H1 (cell line): ENCODE data around the gene CCDC88C. TPM values are rescaled to one million over a fixed set of nuclear protein-coding genes. Genes with fewer than 3 reads are reported as not detected.

Source experiments
- CTCF ChIA-PET: fragments of 300-600 bp; sonication (Branson Sonifier 250); formaldehyde crosslinking; loops from one replicate; lab custom pipeline; 2021; ENCODE audit not compliant: partially characterized antibody; lab: Charles Lee
- POLR2A ChIA-PET: fragments of 300-600 bp; sonication (Branson Sonifier 250); formaldehyde crosslinking; loops from one replicate; lab custom pipeline; 2021; ENCODE audit warnings: inconsistent platforms; ENCODE audit not compliant: partially characterized antibody; lab: Charles Lee
- DNase-seq, 2 experiments: peaks; one replicate each; pipeline versions ENCODE4 v3.0.0 to v3.0.0-alpha.2; 2010 to 2022; ENCODE audit warnings: low spot score in 2 of 2, low read depth in 1 of 2, mixed read lengths in 1 of 2
- FAIRE-seq: peaks from 2 replicates; lab custom pipeline; 2011; peaks lifted over from hg19 to GRCh38; lab: Jason Lieb, UNC
- H2AFZ ChIP-seq: 2 replicates; pipeline ENCODE4 v1.8.1; 2012; ENCODE audit warnings: low read length, inconsistent platforms
- H2AK5ac ChIP-seq: 2 replicates; pipeline ENCODE4 v1.6.1; 2013; ENCODE audit warnings: low read depth, low read length
- H2BK120ac ChIP-seq: replicated peaks from 2 replicates; pipeline ENCODE3; 2013; ENCODE audit warnings: low read depth, low read length, inconsistent platforms
- H2BK12ac ChIP-seq: 2 replicates; pipeline ENCODE4 v1.6.1; 2013; ENCODE audit warnings: low read depth, low read length
- H2BK15ac ChIP-seq: 2 replicates; pipeline ENCODE4 v1.6.1; 2013; ENCODE audit warnings: low read length
- H2BK20ac ChIP-seq: 2 replicates; pipeline ENCODE4 v1.6.1; 2013; ENCODE audit warnings: low read length
- H2BK5ac ChIP-seq: 2 replicates; pipeline ENCODE4 v1.6.1; 2013; ENCODE audit warnings: low read depth, low read length
- H3K14ac ChIP-seq: 2 replicates; pipeline ENCODE4 v1.6.1; 2013; ENCODE audit warnings: inconsistent platforms; ENCODE audit not compliant: insufficient read length
- H3K18ac ChIP-seq: 2 replicates; pipeline ENCODE4 v1.6.1; 2013; ENCODE audit warnings: low read length; ENCODE audit errors: extremely low read depth
- H3K23ac ChIP-seq: 2 replicates; pipeline ENCODE4 v1.6.1; 2013; ENCODE audit warnings: inconsistent platforms; ENCODE audit not compliant: insufficient read length
- H3K23me2 ChIP-seq: 2 replicates; pipeline ENCODE4 v1.6.1; 2013; ENCODE audit warnings: low read depth, low read length
- H3K27ac ChIP-seq: 2 replicates; pipeline ENCODE4 v1.6.1; 2011; ENCODE audit warnings: low read depth, low read length, inconsistent platforms
- H3K27me3 ChIP-seq, 4 experiments: replicated peaks in 1 of 4; 1 replicate in 1 of 4; 2 replicates in 3 of 4; pipeline versions ENCODE4 v1.6.1 to v1.8.1; 2011 to 2013; ENCODE audit warnings: low read length in 3 of 4, mild to moderate bottlenecking in 3 of 4, inconsistent platforms in 2 of 4, mixed read lengths in 2 of 4, moderate library complexity in 1 of 4; ENCODE audit not compliant: control insufficient read depth in 3 of 4, insufficient read depth in 3 of 4; ENCODE audit errors: extremely low read depth in 1 of 4
- H3K36me3 ChIP-seq, 4 experiments: 2 replicates each; pipeline versions ENCODE4 v1.6.1 to v1.8.1; 2011 to 2013; ENCODE audit warnings: mild to moderate bottlenecking in 4 of 4, low read length in 3 of 4, moderate library complexity in 2 of 4, control low read depth in 1 of 4, inconsistent platforms in 1 of 4; ENCODE audit not compliant: insufficient read depth in 4 of 4, control insufficient read depth in 2 of 4
- H3K4ac ChIP-seq: replicated peaks from 2 replicates; pipeline ENCODE3; 2013; ENCODE audit warnings: low read length, low read depth, mixed read lengths, inconsistent platforms; ENCODE audit not compliant: insufficient read length
- H3K4me1 ChIP-seq, 4 experiments: replicated peaks in 1 of 4; 1 replicate in 1 of 4; 2 replicates in 3 of 4; pipeline versions ENCODE4 v1.6.1 to v1.8.1; 2011 to 2013; ENCODE audit warnings: low read length in 3 of 4, inconsistent platforms in 2 of 4, mixed read lengths in 1 of 4; ENCODE audit not compliant: insufficient read depth in 4 of 4, control insufficient read depth in 3 of 4
- H3K4me2 ChIP-seq, 2 experiments: 2 replicates each; pipeline versions ENCODE4 v1.6.1 to v1.8.1; 2011 to 2013; ENCODE audit warnings: low read depth in 2 of 2, low read length in 2 of 2, control low read depth in 1 of 2, inconsistent platforms in 1 of 2, mild to moderate bottlenecking in 1 of 2; ENCODE audit not compliant: insufficient read depth in 1 of 2
- H3K4me3 ChIP-seq, 4 experiments: fragments of 200-600, 300-600 bp in 1 of 4; sonication (generic), shearing (Covaris generic), sonication (Bioruptor Twin) in 1 of 4; 2 replicates each; pipeline versions ENCODE4 v1.5.1 to v1.8.1; 2011 to 2016; ENCODE audit warnings: low read length in 4 of 4, low read depth in 3 of 4, control low read depth in 2 of 4, inconsistent platforms in 2 of 4, mild to moderate bottlenecking in 2 of 4, mixed read lengths in 1 of 4, moderate library complexity in 1 of 4; ENCODE audit not compliant: insufficient read depth in 2 of 4; ENCODE audit errors: extremely low read depth in 1 of 4
- H3K56ac ChIP-seq: replicated peaks from 2 replicates; pipeline ENCODE3; 2013; ENCODE audit warnings: low read depth, mild to moderate bottlenecking, mixed read lengths, low read length, inconsistent platforms; ENCODE audit not compliant: insufficient read length
- H3K79me1 ChIP-seq: 2 replicates; pipeline ENCODE4 v1.6.1; 2013; ENCODE audit warnings: low read depth, low read length, control low read depth
- H3K79me2 ChIP-seq, 2 experiments: 2 replicates each; pipeline versions ENCODE4 v1.6.1 to v1.8.1; 2012 to 2013; ENCODE audit warnings: low read length in 2 of 2, mild to moderate bottlenecking in 2 of 2, inconsistent platforms in 1 of 2; ENCODE audit not compliant: insufficient read depth in 2 of 2, control insufficient read depth in 1 of 2
- H3K9ac ChIP-seq, 4 experiments: replicated peaks in 1 of 4; 1 replicate in 1 of 4; 2 replicates in 3 of 4; pipeline versions ENCODE4 v1.6.1 to v1.8.1; 2011 to 2013; ENCODE audit warnings: low read depth in 3 of 4, low read length in 3 of 4, control low read depth in 2 of 4, mild to moderate bottlenecking in 2 of 4, moderate library complexity in 2 of 4, inconsistent platforms in 1 of 4; ENCODE audit errors: extremely low read depth in 1 of 4
- H3K9me3 ChIP-seq, 2 experiments: 2 replicates each; pipeline versions ENCODE4 v1.6.1 to v1.8.1; 2012 to 2013; ENCODE audit warnings: mild to moderate bottlenecking in 2 of 2, moderate library complexity in 2 of 2, control low read depth in 1 of 2, inconsistent platforms in 1 of 2, low read depth in 1 of 2, low read length in 1 of 2, mixed read lengths in 1 of 2; ENCODE audit not compliant: insufficient read depth in 2 of 2
- H4K20me1 ChIP-seq, 2 experiments: replicated peaks in 1 of 2; 2 replicates each; pipeline versions ENCODE3 to v1.8.1; 2011 to 2013; ENCODE audit warnings: inconsistent platforms in 2 of 2, low read length in 2 of 2, mild to moderate bottlenecking in 1 of 2; ENCODE audit not compliant: insufficient read depth in 2 of 2, control insufficient read depth in 1 of 2
- H4K5ac ChIP-seq: 2 replicates; pipeline ENCODE4 v1.6.1; 2013; ENCODE audit warnings: low read length, low read depth, mixed read lengths, inconsistent platforms; ENCODE audit not compliant: insufficient read length
- H4K8ac ChIP-seq: 2 replicates; pipeline ENCODE4 v1.8.0; 2013; ENCODE audit warnings: mild to moderate bottlenecking, moderate library complexity, low read length, inconsistent platforms; ENCODE audit not compliant: insufficient read depth; ENCODE audit errors: extremely low read depth
- H4K91ac ChIP-seq: replicated peaks from 2 replicates; pipeline ENCODE3; 2013; ENCODE audit warnings: low read length, mixed read lengths, inconsistent platforms; ENCODE audit not compliant: insufficient read length
- RFX5 ChIP-seq: IDR thresholded peaks from 2 replicates; pipeline ENCODE4 v1.6.1; 2011; ENCODE audit warnings: low read depth, low read length, improper control_type of control experiment, borderline replicate concordance
- WGBS, 2 experiments: shearing (Covaris generic) in 1 of 2; methylation state at CpG; one replicate each; pipeline versions ENCODE4 v1.1.6 to v1.1.7; 2013 to 2015; ENCODE audit warnings: low lambda C conversion rate in 2 of 2, mixed read lengths in 2 of 2, inconsistent platforms in 1 of 2, low coverage in 1 of 2, missing lambda C conversion rate in 1 of 2; ENCODE audit not compliant: insufficient replicate concordance in 2 of 2, insufficient coverage in 1 of 2, insufficient read length in 1 of 2; ENCODE audit errors: extremely low coverage in 1 of 2, missing lambda C conversion rate in 1 of 2; 5-methylcytosine and 5-hydroxymethylcytosine counted together
- polyA plus RNA-seq, 7 experiments: library from polyadenylated mRNA; depleted of rRNA in 3 of 7; stranded (reverse) in 5 of 7; unstranded in 2 of 7; fragments of >200 nt in 5 of 7; fragments of 200-250 nt in 2 of 7; gene quantifications; 1 replicate in 5 of 7; 2 replicates in 1 of 7; 4 replicates in 1 of 7; pipeline versions ENCODE4 v1.2.1 to v1.2.3, GENCODE V29; 2011 to 2013; ENCODE audit warnings: missing spikeins in 2 of 7, mixed read lengths in 2 of 7
- total RNA-seq: library from RNA; stranded (reverse); fragmentation: NEBNext Ultra II Directional; extraction: Animal tissue kit (Norgen Biotek cat#: 25700); gene quantifications from 2 replicates; pipeline ENCODE4 v1.2.1, GENCODE V29; 2021
- TF ChIP-seq, protein P1 (sequence below), 3 experiments: IDR thresholded peaks; 1 replicate in 2 of 3; 2 replicates in 1 of 3; pipeline versions ENCODE4 v1.5.1 to v1.6.1; 2011; ENCODE audit warnings: low read length in 3 of 3, mild to moderate bottlenecking in 3 of 3, inconsistent platforms in 2 of 3, low read depth in 1 of 3, moderate library complexity in 1 of 3; ENCODE audit not compliant: insufficient read depth in 1 of 3; ENCODE audit errors: control extremely low read depth in 1 of 3

CCDC88C gene
- total and polyA plus RNA-seq, 2 of the 8 experiments (the other 6 are each of a cell fraction or from before 2014, with no cell fraction given): 10.3 to 57.7 TPM

DNA sequence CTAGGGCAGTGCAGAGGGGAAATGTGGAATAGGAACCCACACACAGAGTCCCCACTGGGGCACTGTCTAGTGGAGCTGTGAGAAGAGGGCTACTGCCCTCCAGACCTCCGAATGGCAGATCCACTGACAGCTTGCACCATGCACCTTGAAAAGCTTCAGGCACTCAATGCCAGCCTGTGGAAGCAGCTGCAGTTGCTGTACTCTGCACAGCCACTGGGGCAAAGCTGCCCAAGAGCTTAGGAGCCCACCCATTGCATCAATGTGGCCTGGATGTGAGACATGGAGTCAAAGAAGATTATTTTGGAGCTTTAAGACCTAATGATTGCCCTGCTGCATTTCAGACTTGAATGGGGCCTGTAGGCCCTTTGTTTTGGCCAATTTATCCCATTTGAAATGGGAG is 21.7 kb upstream of the CCDC88C start:
- Histone ChIP-seq H4K5ac (no peak overlapping the region), H3K4me2 (no peak overlapping the region), H3K4me1 (no peaks in the 10 kb centered on the region), H3K56ac (no peak overlapping the region), H3K23ac (no peak overlapping the region), H2BK12ac (no peak overlapping the region), H4K20me1 (no peaks in the 10 kb centered on the region), H2BK20ac (no peak overlapping the region), H2BK120ac (no peak overlapping the region), H3K23me2 (no peaks in the 10 kb centered on the region), H3K18ac (no peak overlapping the region), H4K91ac (no peak overlapping the region), H2BK5ac (no peak overlapping the region), H3K79me2 (no peaks in the 10 kb centered on the region), H3K79me1 (no peaks in the 10 kb centered on the region), H3K4ac (no peak overlapping the region), H3K9ac (no peak overlapping the region), H3K27me3 (no peaks in the 10 kb centered on the region), H3K4me3 (no peak overlapping the region), H4K8ac (no peak overlapping the region), H3K9me3 (peaks cover 25 to 30% of the 10 kb centered on the region in 2 experiments), H3K36me3 (no peaks in the 10 kb centered on the region), H2AK5ac (no peak overlapping the region; the same call in 1 of the 2 replicates), H2BK15ac (no peak overlapping the region), H3K14ac (no peak overlapping the region), H2AFZ (no peak overlapping the region), H3K27ac (no peak overlapping the region)
- ChIA-PET POLR2A (interaction anchor here (1.1 kb wide), 1 partner anchor 10 kb away, joined by 7 read pairs; no protein-coding TSS in a partner anchor), CTCF (no interaction called here)
- no peak for DNase-seq
- no peak for TF ChIP-seq RFX5
- TF ChIP-seq, protein P1, sequence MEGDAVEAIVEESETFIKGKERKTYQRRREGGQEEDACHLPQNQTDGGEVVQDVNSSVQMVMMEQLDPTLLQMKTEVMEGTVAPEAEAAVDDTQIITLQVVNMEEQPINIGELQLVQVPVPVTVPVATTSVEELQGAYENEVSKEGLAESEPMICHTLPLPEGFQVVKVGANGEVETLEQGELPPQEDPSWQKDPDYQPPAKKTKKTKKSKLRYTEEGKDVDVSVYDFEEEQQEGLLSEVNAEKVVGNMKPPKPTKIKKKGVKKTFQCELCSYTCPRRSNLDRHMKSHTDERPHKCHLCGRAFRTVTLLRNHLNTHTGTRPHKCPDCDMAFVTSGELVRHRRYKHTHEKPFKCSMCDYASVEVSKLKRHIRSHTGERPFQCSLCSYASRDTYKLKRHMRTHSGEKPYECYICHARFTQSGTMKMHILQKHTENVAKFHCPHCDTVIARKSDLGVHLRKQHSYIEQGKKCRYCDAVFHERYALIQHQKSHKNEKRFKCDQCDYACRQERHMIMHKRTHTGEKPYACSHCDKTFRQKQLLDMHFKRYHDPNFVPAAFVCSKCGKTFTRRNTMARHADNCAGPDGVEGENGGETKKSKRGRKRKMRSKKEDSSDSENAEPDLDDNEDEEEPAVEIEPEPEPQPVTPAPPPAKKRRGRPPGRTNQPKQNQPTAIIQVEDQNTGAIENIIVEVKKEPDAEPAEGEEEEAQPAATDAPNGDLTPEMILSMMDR (IDR thresholded peaks at IDR 0.05; ENCODE audit: control extremely low read depth in 1 of 3, insufficient read depth in 1 of 3, low read depth in 1 of 3, low read length in 3 of 3): peak in 1 of 3 experiments; percentile 3; a peak in 1 of 4 replicates
- FAIRE-seq: no peak
- WGBS, 2 experiments: 75% methylated on average over 1 of the region's 1 CpG; no CpG with 5 or more reads in 1 of the 2 experiments
